RWPE2 (cell line): Measurements from ENCODE around the gene NGEF.

ENCODE experiments used
- ATAC-seq: fragments of 200-7000 bp; cut with Tn5 transposase; 3 replicates; pipeline ENCODE4 v1.9.1; 2021; ENCODE audit warnings: low read depth
- DNase-seq: peaks from one replicate; pipeline ENCODE4 v3.0.0-alpha.2; 2020; ENCODE audit warnings: low spot score
- H3K27ac ChIP-seq: fragments of 450-650 bp; 2 replicates; pipeline ENCODE4 v1.5.1; 2017; ENCODE audit warnings: mild to moderate bottlenecking; ENCODE audit not compliant: poor library complexity, severe bottlenecking
- H3K27me3 ChIP-seq: fragments of 250-450 bp; sonication (Bioruptor Pico); 2 replicates; pipeline ENCODE4 v1.5.1; 2021; ENCODE audit warnings: mild to moderate bottlenecking, moderate library complexity; ENCODE audit not compliant: insufficient read depth, poor library complexity, severe bottlenecking
- H3K36me3 ChIP-seq: fragments of 250-450 bp; sonication (Bioruptor Pico); 2 replicates; pipeline ENCODE4 v1.5.1; 2020; ENCODE audit warnings: low read depth, mild to moderate bottlenecking, moderate library complexity
- H3K4me1 ChIP-seq: fragments of 250-450 bp; sonication (Bioruptor Pico); 2 replicates; pipeline ENCODE4 v1.5.1; 2021; ENCODE audit warnings: mild to moderate bottlenecking, moderate library complexity; ENCODE audit not compliant: insufficient read depth, poor library complexity, severe bottlenecking
- H3K4me3 ChIP-seq: fragments of 250-450 bp; sonication (Bioruptor Pico); 2 replicates; pipeline ENCODE4 v1.5.1; 2021; ENCODE audit warnings: mild to moderate bottlenecking, moderate library complexity; ENCODE audit not compliant: severe bottlenecking
- H3K9me3 ChIP-seq: fragments of 250-450 bp; sonication (Bioruptor Pico); 2 replicates; pipeline ENCODE4 v1.5.1; 2021; ENCODE audit warnings: mild to moderate bottlenecking, moderate library complexity; ENCODE audit not compliant: severe bottlenecking
- TF ChIP-seq, protein P1 (sequence below): fragments of 450-650 bp; IDR thresholded peaks from one replicate; pipeline ENCODE4 v1.5.1; 2017; ENCODE audit warnings: mild to moderate bottlenecking, moderate library complexity; ENCODE audit not compliant: poor library complexity, severe bottlenecking

NGEF gene

GRCh38 chr2:233011268-233011650 lies 1.8 kb downstream of the NGEF start:
- DNase-seq (no peak), ATAC-seq (no peak)
- Histone ChIP-seq H3K9me3 (no peaks in the 10 kb centered on the region), H3K27ac (no peak overlapping the region), H3K4me3 (no peak overlapping the region), H3K27me3 (no peaks in the 10 kb centered on the region), H3K4me1 (no peaks in the 10 kb centered on the region), H3K36me3 (no peaks in the 10 kb centered on the region)
- TF ChIP-seq, protein P1, sequence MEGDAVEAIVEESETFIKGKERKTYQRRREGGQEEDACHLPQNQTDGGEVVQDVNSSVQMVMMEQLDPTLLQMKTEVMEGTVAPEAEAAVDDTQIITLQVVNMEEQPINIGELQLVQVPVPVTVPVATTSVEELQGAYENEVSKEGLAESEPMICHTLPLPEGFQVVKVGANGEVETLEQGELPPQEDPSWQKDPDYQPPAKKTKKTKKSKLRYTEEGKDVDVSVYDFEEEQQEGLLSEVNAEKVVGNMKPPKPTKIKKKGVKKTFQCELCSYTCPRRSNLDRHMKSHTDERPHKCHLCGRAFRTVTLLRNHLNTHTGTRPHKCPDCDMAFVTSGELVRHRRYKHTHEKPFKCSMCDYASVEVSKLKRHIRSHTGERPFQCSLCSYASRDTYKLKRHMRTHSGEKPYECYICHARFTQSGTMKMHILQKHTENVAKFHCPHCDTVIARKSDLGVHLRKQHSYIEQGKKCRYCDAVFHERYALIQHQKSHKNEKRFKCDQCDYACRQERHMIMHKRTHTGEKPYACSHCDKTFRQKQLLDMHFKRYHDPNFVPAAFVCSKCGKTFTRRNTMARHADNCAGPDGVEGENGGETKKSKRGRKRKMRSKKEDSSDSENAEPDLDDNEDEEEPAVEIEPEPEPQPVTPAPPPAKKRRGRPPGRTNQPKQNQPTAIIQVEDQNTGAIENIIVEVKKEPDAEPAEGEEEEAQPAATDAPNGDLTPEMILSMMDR, result no peak

GRCh38 chr2:233010569-233011267 lies 2.3 kb downstream of the NGEF start:
- TF ChIP-seq, protein P1, result no peak
- Histone ChIP-seq H3K4me1 (no peaks in the 10 kb centered on the region), H3K36me3 (no peaks in the 10 kb centered on the region), H3K9me3 (no peaks in the 10 kb centered on the region), H3K27ac (no peak overlapping the region), H3K27me3 (no peaks in the 10 kb centered on the region), H3K4me3 (no peak overlapping the region)
- ATAC-seq, result no peak
- DNase-seq, result no peak

DNA sequence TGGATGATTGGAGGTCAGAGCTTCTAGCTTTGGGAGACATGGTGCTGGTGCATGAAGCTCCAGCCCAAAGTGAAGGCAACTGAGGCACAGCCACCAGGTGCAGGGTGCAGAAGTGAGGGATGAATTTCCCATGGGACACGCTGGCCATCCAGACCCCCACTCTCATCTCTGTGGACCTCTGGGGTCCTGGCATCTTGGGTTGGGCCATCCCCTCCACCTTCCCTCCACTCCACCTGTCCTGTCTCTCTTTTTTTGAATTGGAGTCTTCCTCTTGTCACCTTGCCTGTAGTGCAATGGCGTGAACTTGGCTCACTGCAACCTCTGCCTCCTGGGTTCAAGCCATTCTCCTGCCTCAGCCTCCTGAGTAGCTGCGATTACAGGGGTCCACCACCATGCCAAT lies 3.4 kb downstream of the NGEF start:
- H3K4me3 ChIP-seq, result no peak overlapping the region
- no peaks in the 10 kb centered on the region for H3K36me3 ChIP-seq
- H3K9me3 ChIP-seq, result no peaks in the 10 kb centered on the region
- TF ChIP-seq, protein P1, result no peak
- DNase-seq (no peak), ATAC-seq (no peak)
- no peak overlapping the region for H3K27ac ChIP-seq
- H3K27me3 ChIP-seq, result no peaks in the 10 kb centered on the region
- no peaks in the 10 kb centered on the region for H3K4me1 ChIP-seq

- H3K27ac ChIP-seq, result no peak overlapping the region
- TF ChIP-seq, protein P1, result no peak
These were observed 5.3 kb downstream of the NGEF start for GRCh38 chr2:233007739-233008138.

GRCh38 chr2:233007270-233007669 lies 5.8 kb downstream of the NGEF start:
- H3K27me3 ChIP-seq, result no peaks in the 10 kb centered on the region
- H3K27ac ChIP-seq, result no peak overlapping the region
- H3K4me3 ChIP-seq, result no peak overlapping the region
- no peaks in the 10 kb centered on the region for H3K36me3 ChIP-seq
- no peaks in the 10 kb centered on the region for H3K9me3 ChIP-seq
- TF ChIP-seq, protein P1, result no peak
- DNase-seq (no peak), ATAC-seq (no peak)
- no peaks in the 10 kb centered on the region for H3K4me1 ChIP-seq

More at GRCh38 chr2:233007739-233008138, 5.3 kb downstream of the NGEF start:
- no peak overlapping the region for H3K4me3 ChIP-seq
- no peaks in the 10 kb centered on the region for H3K4me1 ChIP-seq
- no peak for ATAC-seq
- H3K9me3 ChIP-seq, result no peaks in the 10 kb centered on the region
- no peak for DNase-seq
- H3K27me3 ChIP-seq, result no peaks in the 10 kb centered on the region
- no peaks in the 10 kb centered on the region for H3K36me3 ChIP-seq
